WTC11 (cell line): ENCODE data around the gene FAM234A.

ENCODE experiments used
- AFF4 ChIP-seq: sonication (generic); formaldehyde crosslinking; IDR thresholded peaks from 2 replicates; pipeline ENCODE4 v1.8.1; 2023; ENCODE audit warnings: mild to moderate bottlenecking, missing genetic modification reagents, borderline replicate concordance
- ARID4B ChIP-seq: sonication (generic); formaldehyde crosslinking; IDR thresholded peaks from 2 replicates; pipeline ENCODE4 v1.8.0; 2023; ENCODE audit warnings: missing genetic modification reagents, mild to moderate bottlenecking, borderline replicate concordance
- CREM ChIP-seq: sonication (generic); formaldehyde crosslinking; IDR thresholded peaks from 2 replicates; pipeline ENCODE4 v1.8.1; 2022; ENCODE audit warnings: mild to moderate bottlenecking, missing genetic modification reagents, moderate library complexity
- CTCF ChIP-seq: fragments of 200-600 bp; IDR thresholded peaks from 2 replicates; pipeline ENCODE4 v1.8.0; 2022; ENCODE audit warnings: antibody characterized with exemption
- E2F5 ChIP-seq: sonication (generic); formaldehyde crosslinking; IDR thresholded peaks from 2 replicates; pipeline ENCODE4 v1.8.1; 2022; ENCODE audit warnings: mild to moderate bottlenecking, moderate library complexity, missing genetic modification reagents
- ESRRA ChIP-seq: sonication (generic); formaldehyde crosslinking; IDR thresholded peaks from 2 replicates; pipeline ENCODE4 v1.8.1; 2022; ENCODE audit warnings: mild to moderate bottlenecking, missing genetic modification reagents, borderline replicate concordance
- NR2C2 ChIP-seq: sonication (generic); formaldehyde crosslinking; IDR thresholded peaks from 2 replicates; pipeline ENCODE4 v1.8.0; 2022; ENCODE audit warnings: mild to moderate bottlenecking, missing genetic modification reagents
- ZBTB21 ChIP-seq: sonication (generic); formaldehyde crosslinking; IDR thresholded peaks from 2 replicates; pipeline ENCODE4 v1.8.1; 2023; ENCODE audit warnings: mild to moderate bottlenecking, missing genetic modification reagents, borderline replicate concordance
- ZNF396 ChIP-seq: fragments of 250-450 bp; sonication (Bioruptor Pico); IDR thresholded peaks from 2 replicates; pipeline ENCODE4 v1.8.0; 2021; ENCODE audit warnings: mild to moderate bottlenecking, moderate library complexity, borderline replicate concordance
- TF ChIP-seq, protein P1 (sequence below): sonication (generic); formaldehyde crosslinking; IDR thresholded peaks from 2 replicates; pipeline ENCODE4 v1.8.1; 2022; ENCODE audit warnings: low read depth, mild to moderate bottlenecking, moderate library complexity, missing genetic modification reagents, borderline replicate concordance
- TF ChIP-seq, protein P2 (sequence below): sonication (generic); formaldehyde crosslinking; IDR thresholded peaks from 2 replicates; pipeline ENCODE4 v1.8.0; 2022; ENCODE audit warnings: mild to moderate bottlenecking, missing genetic modification reagents
- TF ChIP-seq, protein P3 (sequence below): sonication (generic); formaldehyde crosslinking; IDR thresholded peaks from 2 replicates; pipeline ENCODE4 v1.8.1; 2022; ENCODE audit warnings: low read depth, missing genetic modification reagents, borderline replicate concordance

GRCh38 chr16:185213-185612 lies 49.4 kb upstream of the FAM234A start:
- no peak for TF ChIP-seq CTCF
- no peak for TF ChIP-seq CREM (CRISPR knock-in tag)
- TF ChIP-seq NR2C2 (CRISPR knock-in tag): no peak
- TF ChIP-seq, protein P1, sequence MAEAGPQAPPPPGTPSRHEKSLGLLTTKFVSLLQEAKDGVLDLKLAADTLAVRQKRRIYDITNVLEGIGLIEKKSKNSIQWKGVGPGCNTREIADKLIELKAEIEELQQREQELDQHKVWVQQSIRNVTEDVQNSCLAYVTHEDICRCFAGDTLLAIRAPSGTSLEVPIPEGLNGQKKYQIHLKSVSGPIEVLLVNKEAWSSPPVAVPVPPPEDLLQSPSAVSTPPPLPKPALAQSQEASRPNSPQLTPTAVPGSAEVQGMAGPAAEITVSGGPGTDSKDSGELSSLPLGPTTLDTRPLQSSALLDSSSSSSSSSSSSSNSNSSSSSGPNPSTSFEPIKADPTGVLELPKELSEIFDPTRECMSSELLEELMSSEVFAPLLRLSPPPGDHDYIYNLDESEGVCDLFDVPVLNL (CRISPR knock-in tag): no peak
- TF ChIP-seq E2F5 (CRISPR knock-in tag): no peak
- TF ChIP-seq ZNF396 (CRISPR knock-in tag): no peak
- TF ChIP-seq, protein P2, sequence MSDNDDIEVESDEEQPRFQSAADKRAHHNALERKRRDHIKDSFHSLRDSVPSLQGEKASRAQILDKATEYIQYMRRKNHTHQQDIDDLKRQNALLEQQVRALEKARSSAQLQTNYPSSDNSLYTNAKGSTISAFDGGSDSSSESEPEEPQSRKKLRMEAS (CRISPR knock-in tag): no peak
- no peak for TF ChIP-seq ESRRA (CRISPR knock-in tag)
- TF ChIP-seq ZBTB21 (CRISPR knock-in tag): no peak
- no peak for TF ChIP-seq AFF4 (CRISPR knock-in tag)
- TF ChIP-seq, protein P3, sequence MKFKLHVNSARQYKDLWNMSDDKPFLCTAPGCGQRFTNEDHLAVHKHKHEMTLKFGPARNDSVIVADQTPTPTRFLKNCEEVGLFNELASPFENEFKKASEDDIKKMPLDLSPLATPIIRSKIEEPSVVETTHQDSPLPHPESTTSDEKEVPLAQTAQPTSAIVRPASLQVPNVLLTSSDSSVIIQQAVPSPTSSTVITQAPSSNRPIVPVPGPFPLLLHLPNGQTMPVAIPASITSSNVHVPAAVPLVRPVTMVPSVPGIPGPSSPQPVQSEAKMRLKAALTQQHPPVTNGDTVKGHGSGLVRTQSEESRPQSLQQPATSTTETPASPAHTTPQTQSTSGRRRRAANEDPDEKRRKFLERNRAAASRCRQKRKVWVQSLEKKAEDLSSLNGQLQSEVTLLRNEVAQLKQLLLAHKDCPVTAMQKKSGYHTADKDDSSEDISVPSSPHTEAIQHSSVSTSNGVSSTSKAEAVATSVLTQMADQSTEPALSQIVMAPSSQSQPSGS (CRISPR knock-in tag): no peak
- no peak for TF ChIP-seq ARID4B (CRISPR knock-in tag)
